ENCODE data around the gene TTYH3. TPM values are rescaled to one million over a fixed set of nuclear protein-coding genes. Genes with fewer than 3 reads are reported as not detected.
A peak's percentile ranks its signal among the peaks of the same experiment; 100 is the strongest.

The TTYH3 gene
- total RNA-seq, 1 donor from 2014 or later: 25.4 TPM

DNA sequence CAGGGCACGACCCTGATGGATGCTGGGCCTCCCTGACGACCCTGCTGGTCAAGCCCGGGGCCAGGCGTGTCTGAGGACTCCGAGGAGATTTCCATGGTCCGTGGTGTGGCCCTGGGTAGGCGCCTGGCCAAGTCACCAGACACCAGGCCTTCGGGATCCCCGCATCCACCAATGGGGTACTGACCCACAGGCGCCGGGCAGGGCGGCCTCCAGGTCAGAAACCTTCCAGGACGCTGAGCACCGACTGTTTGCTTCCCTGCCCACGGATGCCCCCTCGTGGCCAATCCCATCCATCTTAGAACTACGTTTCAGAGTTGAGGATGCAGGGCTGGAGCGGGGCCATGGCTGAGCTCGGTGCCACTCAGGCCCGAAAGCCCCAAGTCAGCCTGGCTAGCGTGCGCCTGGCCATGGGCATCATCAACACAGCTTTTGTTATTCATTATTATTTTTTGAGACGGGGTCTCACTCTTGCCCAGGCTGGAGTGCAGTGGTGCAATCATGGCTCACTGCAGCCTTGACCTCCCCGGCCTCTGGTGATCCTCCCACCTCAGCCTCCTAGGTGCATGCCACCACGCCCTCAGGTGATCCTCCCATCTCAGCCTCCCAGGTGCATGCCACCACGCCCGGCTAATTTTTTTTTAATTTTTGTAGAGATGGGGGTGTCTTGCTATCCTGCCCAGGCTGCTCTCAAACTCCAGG, 49.2 kb downstream of the TTYH3 start:
- H3K27ac Mint-ChIP-seq: no peak overlapping the region
- TF ChIP-seq CTCF (IDR thresholded peaks at IDR 0.05): no peak
- ChIA-PET POLR2A (interaction anchor here (1.1 to 2.1 kb wide), 2 partner anchors 29 to 229 kb away, joined by 5 to 14 read pairs; no protein-coding TSS in a partner anchor), CTCF (interaction anchor here (0.7 to 4.7 kb wide), 12 partner anchors 9 to 230 kb away, joined by 3 to 31 read pairs (median 6); partner anchors contain the start of gene IQCE)
- DNase-seq: peak; percentile 55
- no peaks in the 10 kb centered on the region for H3K9me3 Mint-ChIP-seq
- ATAC-seq (ENCODE audit: low read depth): peak; percentile 73
- H3K4me3 Mint-ChIP-seq: no peak overlapping the region
- intact Hi-C loops (cut with micrococcal nuclease): loop anchor here (1.0 kb wide), 3 partner anchors 113 to 230 kb away; no protein-coding TSS in a partner anchor
- no peaks in the 10 kb centered on the region for H3K36me3 Mint-ChIP-seq (ENCODE audit: low read depth)
- H3K27me3 Mint-ChIP-seq: peaks cover 2% of the 10 kb centered on the region
- H3K4me1 Mint-ChIP-seq: no peaks in the 10 kb centered on the region

DNA sequence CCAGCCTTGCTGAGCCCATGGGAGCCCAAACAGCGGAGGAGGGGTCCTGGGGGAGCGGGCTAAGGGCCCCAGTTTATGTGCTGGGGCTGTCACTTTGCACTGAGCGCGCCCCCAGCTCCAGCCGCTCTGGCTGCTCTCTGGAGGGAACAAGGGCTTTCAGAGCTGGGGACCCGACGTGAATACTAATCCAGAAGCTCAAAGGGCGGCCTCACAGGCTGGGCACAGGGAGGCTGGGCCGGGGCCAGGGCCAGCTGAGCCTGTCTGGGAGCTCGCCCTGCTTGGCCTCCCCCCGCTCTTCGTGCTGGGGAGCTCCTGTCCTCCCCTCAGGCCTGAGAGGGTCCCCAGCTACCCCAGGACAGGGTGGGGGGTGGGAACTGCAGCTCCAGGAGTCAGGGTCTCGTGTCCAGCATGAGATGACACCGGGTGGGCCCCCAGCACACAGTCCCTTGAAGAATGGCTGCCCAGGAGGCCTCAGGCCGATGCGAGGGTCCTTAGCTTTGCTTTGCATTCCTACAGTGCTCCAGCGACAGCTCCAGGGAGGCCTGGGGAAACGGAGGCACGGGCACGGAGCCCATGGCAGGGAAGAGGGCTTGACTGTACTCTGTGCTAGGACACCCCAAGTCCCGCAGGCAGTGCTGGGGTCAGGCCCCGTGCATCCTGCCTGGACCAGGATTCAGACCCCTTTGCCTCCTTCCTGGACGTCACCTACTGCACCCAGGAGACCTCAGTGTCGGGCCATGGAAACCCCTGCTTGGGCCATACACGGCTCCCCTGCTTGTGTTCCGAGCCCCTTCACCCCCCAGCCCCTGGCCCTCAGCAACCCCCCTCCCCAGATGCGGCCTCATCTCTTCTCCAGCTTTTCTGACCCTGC, 50.4 kb downstream of the TTYH3 start:
- ATAC-seq (ENCODE audit: low read depth) (no peak), DNase-seq (no peak)
- intact Hi-C loops (cut with micrococcal nuclease): loop anchor here (1.0 kb wide), 3 partner anchors 114 to 231 kb away; no protein-coding TSS in a partner anchor
- H3K4me3 Mint-ChIP-seq: no peak overlapping the region
- POLR2A ChIA-PET: interaction anchor here (0.5 to 2.1 kb wide), 4 partner anchors 27 to 283 kb away, joined by 3 to 14 read pairs (median 4); no protein-coding TSS in a partner anchor
- no peak overlapping the region for H3K27ac Mint-ChIP-seq
- no peak for TF ChIP-seq CTCF (IDR thresholded peaks at IDR 0.05)
- CTCF ChIA-PET: interaction anchor here (1.5 to 4.7 kb wide), 5 partner anchors 27 to 231 kb away, joined by 4 to 31 read pairs (median 9); no protein-coding TSS in a partner anchor
- no peaks in the 10 kb centered on the region for H3K4me1 Mint-ChIP-seq
- H3K9me3 Mint-ChIP-seq: no peaks in the 10 kb centered on the region
- H3K27me3 Mint-ChIP-seq: peaks cover 8% of the 10 kb centered on the region
- no peaks in the 10 kb centered on the region for H3K36me3 Mint-ChIP-seq (ENCODE audit: low read depth)

DNA sequence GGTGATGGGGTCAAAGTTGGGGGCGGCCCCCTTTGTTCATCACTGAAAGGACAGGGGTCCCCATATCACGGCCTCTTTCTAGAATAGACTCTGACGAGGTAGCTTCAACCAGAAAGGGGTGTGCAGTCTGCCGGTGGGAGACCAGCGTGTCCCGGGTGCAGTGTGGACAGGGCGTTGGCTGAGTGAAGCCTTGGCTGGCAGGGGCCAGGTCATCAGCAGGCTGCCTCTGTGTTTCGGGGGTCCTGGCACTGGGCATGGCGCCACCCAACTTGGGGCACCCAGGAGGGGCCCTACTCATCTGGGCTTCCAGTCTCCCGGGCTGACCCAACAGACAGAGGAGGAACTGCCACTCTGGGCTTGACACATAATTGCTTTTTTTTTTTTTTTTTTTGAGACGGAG, 52.7 kb downstream of the TTYH3 start:
- POLR2A ChIA-PET: interaction anchor here (0.6 to 1.6 kb wide), 2 partner anchors 25 to 231 kb away, joined by 4 to 5 read pairs; no protein-coding TSS in a partner anchor

GRCh38 chr7:2686101-2686500, 54.3 kb downstream of the TTYH3 start:
- DNase-seq: no peak
- Mint-ChIP-seq H3K9me3 (no peaks in the 10 kb centered on the region), H3K27me3 (peaks cover 27% of the 10 kb centered on the region), H3K4me1 (peaks cover 8% of the 10 kb centered on the region), H3K27ac (no peak overlapping the region), H3K36me3 (ENCODE audit: low read depth) (no peaks in the 10 kb centered on the region), H3K4me3 (no peak overlapping the region)
- intact Hi-C loops (cut with micrococcal nuclease): loop anchor here (5.0 kb wide), 1 partner anchor 51 kb away; no protein-coding TSS in a partner anchor
- ChIA-PET CTCF (interaction anchor here (1.4 kb wide), 1 partner anchor 23 kb away, joined by 6 read pairs; no protein-coding TSS in a partner anchor), POLR2A (interaction anchor here (1.1 to 2.3 kb wide), 2 partner anchors 24 to 157 kb away, joined by 3 to 6 read pairs; no protein-coding TSS in a partner anchor)
- TF ChIP-seq CTCF (IDR thresholded peaks at IDR 0.05): no peak
- no peak for ATAC-seq (ENCODE audit: low read depth)

More for the DNA sequence above, 52.7 kb downstream of the TTYH3 start:
- TF ChIP-seq CTCF (IDR thresholded peaks at IDR 0.05): no peak
- Mint-ChIP-seq H3K9me3 (no peaks in the 10 kb centered on the region), H3K36me3 (ENCODE audit: low read depth) (no peaks in the 10 kb centered on the region), H3K4me3 (no peak overlapping the region), H3K27ac (no peak overlapping the region), H3K27me3 (peaks cover 19% of the 10 kb centered on the region), H3K4me1 (peaks cover 8% of the 10 kb centered on the region)
- ATAC-seq (ENCODE audit: low read depth) (no peak), DNase-seq (no peak)
- CTCF ChIA-PET: no interaction called here
- intact Hi-C loops (cut with micrococcal nuclease): no loop called here

Measured in activated B cell treated with CpG ODN at 0.5 μM for 24 hours (primary cell).